ENCODE data around the gene WNT9B.

The WNT9B gene

GRCh38 chr17:46884552-46884951 is 33.2 kb downstream of the WNT9B start:
- no peak for DNase-seq (ENCODE audit: low spot score)

DNA sequence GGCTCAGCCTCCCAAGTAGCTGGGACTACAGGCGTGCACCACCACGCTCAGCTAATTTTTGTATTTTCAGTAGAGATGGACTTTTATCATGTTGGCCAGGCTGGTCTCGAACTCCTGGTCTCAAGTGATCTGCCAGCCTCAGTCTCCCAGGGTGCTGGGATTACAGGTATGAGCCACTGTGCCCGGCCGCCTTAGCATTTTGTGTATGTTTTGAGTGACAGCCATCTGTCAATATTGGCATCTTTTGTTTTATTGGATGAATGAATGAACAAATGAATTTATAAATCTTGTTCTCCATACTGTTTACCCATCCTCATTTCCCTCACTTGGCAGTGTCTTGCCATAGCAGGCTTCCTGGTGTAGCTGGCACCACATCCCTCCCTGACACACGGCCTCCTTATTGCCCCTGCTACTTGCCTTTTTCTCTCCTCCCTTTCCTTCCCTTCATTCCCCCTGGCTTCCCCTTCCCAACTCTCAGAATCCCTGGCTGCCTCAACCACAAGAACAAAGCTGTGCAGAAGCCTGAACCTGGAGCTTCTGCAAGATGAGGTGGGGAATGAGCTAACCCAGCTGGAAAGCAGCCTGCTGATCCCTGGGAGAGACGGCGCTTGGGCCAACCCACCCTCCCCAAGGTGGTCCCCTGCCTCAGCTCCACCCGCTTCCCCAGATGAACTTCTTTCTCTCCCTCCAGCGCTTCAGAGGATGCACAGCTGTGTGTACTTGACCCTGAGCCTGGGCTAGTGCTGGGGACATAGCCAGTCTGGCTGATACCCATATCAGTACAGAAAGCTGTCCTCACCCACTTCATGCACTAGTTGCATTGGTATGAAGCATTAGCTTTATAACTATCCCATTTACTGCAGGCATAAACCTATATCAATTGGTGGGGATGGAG is 34.3 kb downstream of the WNT9B start:
- DNase-seq (ENCODE audit: low spot score) = no peak

DNA sequence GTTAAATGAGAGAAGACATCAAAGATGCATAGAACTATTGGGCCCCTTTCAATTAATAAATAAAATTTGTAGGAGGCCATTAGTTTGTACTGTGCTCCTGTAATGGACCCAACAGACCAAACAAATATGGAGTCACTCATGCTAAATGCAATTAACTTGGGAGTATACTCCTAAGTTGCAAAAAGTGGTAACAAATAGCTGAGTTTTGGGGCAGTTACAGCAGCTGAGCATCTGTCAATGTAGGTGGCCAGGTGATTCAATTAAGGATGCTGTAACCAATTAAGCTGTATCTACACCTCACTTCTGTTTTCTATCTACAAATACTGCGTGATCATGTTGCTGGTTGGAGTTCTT is 34.9 kb downstream of the WNT9B start:
- no peak for DNase-seq (ENCODE audit: low spot score)

- no peak for DNase-seq (ENCODE audit: low spot score)
These were observed 36.3 kb downstream of the WNT9B start for GRCh38 chr17:46887717-46888116.

- DNase-seq (ENCODE audit: low spot score) = no peak
These were observed 37.3 kb downstream of the WNT9B start for GRCh38 chr17:46888727-46889126.

DNA sequence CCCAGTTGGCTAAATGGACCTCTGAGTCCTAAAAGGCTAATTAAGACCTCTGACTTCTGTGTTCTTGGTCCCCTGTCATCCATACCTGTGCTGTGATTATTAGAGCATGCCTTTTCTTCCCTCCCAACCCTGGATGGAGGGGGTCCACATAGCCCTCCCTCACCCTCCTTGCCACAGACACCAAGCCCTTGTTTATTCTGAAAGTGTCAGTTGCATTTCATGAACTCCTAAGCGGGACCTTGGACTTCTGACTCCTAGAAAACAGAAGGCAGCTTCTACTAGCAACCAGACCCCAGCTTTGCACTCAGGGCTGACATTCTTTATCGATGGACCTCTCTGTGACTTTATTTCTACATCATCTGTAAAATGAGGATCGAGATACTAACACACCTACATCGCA is 38.1 kb downstream of the WNT9B start:
- no peak for DNase-seq (ENCODE audit: low spot score)

DNA sequence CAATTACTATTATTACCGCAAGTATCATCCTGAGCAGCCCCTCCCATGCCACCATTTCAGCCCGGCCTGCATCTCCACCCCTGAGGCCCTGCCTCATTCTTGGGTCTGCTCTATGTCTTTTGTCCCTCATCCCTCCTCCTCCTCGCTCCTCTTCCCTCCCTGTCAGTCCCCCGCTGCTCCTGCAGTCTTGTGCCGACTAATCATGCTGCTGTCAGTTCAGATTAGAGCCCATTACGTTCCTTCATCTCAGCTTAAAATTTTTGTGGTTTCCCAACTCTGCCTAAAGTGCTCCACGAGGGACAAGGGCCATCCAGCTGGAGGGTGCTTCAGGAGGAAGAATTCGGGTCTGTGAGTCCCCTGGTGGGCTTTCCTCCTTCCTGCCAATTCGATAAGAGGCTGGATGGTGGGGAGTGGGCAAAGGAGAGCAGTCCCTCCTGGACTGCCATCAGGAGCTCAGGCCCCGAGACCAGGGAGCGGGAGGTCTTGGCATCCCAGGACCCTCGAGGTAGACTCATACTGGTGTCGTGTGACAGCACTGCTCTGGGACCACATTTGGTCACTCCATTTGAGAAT is 38.7 kb downstream of the WNT9B start:
- no peak for DNase-seq (ENCODE audit: low spot score)

- DNase-seq (ENCODE audit: low spot score) = no peak
These were observed 39.3 kb downstream of the WNT9B start for GRCh38 chr17:46890638-46891037.

- DNase-seq (ENCODE audit: low spot score) = no peak
These were observed 40.9 kb downstream of the WNT9B start for GRCh38 chr17:46892192-46892703.

GRCh38 chr17:46894024-46894423 is 42.6 kb downstream of the WNT9B start:
- DNase-seq (ENCODE audit: low spot score) = no peak

GRCh38 chr17:46894476-46895151 is 43.2 kb downstream of the WNT9B start:
- DNase-seq (ENCODE audit: low spot score) = no peak

- DNase-seq (ENCODE audit: low spot score) = no peak
These were observed 43.8 kb downstream of the WNT9B start for GRCh38 chr17:46895171-46895570.

- no peak for DNase-seq (ENCODE audit: low spot score)
These were observed 45.6 kb downstream of the WNT9B start for GRCh38 chr17:46896991-46897390.

- no peak for DNase-seq (ENCODE audit: low spot score)
These were observed 47.0 kb downstream of the WNT9B start for GRCh38 chr17:46898364-46898763.

DNA sequence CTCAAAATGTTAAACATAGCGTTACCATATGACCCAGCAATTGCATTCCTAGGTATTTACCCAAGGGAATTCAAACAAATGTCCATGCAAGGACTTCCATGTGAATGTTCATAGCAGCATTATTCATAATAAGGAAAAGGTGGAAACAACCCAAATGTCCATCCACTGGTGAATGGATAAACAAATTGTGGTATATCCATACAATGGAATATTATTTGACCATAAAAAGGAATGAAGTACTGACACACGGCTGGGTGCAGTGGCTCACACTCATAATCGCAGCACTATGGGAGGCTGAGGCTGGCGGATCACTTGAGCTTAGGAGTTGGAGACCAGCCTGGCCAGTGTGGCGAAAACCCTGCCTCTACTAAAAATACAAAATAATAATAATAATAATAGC is 47.5 kb downstream of the WNT9B start:
- DNase-seq (ENCODE audit: low spot score) = no peak

DNA sequence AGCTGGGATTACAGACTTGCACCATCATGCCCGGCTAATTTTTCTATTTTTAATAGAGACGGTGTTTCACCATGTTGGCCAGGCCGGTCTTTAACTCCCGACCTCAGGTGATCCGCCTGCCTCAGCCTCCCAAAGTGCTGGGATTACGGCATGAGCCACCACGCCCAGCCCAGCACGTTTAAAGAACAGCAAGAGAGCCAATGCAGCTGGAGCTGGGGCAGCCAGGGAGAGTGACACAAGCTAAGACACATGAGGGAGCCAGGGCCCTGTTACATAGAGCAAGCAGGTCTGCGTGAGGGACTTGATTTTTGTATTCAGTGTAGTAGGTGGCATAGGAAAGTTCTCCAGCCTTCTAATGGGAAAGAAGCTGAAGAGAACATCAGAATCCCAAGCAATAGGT is 49.9 kb downstream of the WNT9B start:
- DNase-seq (ENCODE audit: low spot score) = no peak

DNA sequence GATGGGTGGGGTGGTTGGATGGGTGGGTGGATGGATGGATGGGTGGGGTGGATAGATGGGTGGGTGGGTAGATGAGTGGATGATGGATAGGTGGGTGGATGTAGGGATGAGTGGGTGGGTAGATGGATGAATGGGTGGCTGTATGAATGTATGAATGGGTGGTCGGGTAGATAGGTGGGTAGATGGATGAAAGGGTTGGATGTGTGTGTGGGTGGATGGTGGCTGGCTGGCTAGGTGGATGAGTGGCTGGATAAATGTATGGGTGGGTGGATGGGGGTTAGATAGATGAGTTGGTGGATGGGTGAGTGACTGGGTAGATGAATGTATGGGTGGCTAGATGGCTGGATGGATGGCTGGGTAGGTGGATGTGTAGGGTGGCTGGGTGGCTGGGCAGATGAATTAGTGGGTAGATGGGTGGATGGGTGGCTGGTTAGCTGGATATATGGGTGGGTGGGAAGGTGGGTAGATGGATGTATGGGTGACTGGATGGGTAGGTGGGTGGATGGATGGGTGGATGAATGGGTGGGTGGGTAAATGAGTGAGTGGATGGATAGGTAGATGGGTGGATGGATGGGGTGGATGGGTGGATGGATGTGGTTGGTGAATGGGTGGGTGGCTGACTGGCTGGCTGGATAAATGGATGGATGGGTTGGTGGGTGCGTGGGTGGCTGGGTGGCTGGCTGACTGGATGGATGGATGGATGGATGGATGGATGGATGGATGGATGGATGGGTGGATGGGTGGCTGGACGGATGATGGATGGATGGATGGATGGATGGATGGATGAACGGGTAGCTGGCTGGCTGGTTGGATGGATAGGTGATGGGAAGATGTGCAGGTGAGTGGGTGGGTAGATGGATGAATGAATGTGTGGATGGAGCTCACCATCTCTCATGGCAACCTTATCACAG is 52.6 kb downstream of the WNT9B start:
- DNase-seq (ENCODE audit: low spot score) = no peak

GRCh38 chr17:46908068-46908737 is 56.8 kb downstream of the WNT9B start:
- DNase-seq (ENCODE audit: low spot score) = no peak

DNA sequence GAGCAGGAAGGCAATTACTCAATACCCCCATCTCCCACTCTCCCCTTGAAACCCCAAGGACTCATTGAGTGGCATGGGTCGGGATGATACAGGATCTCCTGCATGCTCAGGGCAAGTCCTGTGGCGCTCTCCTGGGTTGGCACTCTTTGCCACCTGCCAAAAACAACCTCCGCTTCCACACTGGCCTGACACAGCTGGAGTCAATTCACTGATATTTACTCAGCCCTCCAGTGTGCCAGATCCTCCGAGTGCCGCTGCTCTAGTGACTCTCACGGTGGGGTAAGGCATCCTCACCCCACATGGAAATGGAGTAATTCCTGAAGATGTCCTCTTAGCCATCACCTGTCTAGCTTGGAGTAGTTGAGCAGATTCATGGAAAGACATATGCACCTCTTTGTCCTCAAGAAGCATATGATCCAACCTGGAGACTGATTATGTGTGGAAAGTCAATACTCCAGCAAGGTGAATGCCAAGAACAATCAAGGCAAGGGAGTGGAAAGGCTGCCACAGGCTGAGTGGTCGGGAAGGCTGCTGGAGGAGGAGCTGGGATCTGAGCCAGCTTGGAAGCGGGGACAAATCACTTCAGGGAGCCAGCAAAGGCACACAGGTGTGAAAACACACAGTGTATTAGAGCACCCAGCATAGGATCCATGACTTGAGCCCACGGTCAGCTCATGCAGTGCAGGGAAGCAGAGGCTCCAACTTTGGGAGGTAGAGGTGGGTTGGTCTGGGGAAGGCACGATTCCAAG is 59.0 kb downstream of the WNT9B start:
- DNase-seq (ENCODE audit: low spot score) = no peak

DNA sequence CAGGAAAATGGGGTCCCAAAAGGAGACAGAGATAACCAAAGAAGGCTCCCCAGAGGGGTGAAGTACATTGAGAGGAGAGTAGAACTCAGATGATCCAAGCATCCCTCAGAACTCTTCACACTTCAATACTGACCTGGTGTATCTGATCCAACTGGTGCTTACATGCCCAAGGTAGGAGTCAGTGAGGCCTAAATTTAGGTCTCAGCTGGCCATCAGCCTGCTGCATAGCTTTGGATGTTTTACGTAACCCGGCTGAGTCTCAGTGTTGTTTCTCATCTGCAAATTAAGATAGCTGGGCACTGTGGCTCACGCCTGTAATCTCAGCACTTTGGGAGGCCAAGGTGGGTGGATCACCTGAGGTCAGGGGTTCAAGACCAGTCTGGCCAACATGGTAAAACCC is 59.9 kb downstream of the WNT9B start:
- no peak for DNase-seq (ENCODE audit: low spot score)

DNA sequence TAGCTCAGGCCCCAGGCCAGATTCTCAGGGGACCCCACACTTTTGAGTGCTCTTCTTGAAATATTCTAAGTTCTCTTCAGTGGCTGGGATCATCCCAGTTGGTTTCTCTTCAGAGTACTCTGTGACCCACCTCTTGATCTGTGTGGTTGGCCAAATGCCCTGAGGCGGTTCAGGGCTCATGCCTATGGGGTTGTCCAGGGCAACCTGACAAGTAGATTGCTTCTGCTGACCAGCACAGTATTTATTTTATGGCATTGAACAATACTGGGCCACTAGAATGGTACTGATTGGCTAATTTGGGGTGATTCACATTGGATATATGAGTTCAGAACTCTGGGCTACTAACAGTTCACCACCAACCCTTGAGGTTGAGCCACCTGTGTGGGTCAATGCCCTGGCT is 64.2 kb downstream of the WNT9B start:
- DNase-seq (ENCODE audit: low spot score) = no peak

Measured in CD4-positive, alpha-beta T cell treated with Interleukin-2 at 100 ng/mL for 4 hours (primary cell).